GM18507 (cell line): ENCODE results near the gene EPB41L3.

ENCODE experiments used
- DNase-seq: peaks from one replicate; pipeline ENCODE4 v3.0.0; 2011; ENCODE audit warnings: low read depth; ENCODE audit not compliant: insufficient read length; ENCODE audit errors: extremely low spot score
- FAIRE-seq: peaks from 2 replicates; lab custom pipeline; 2011; peaks lifted over from hg19 to GRCh38; lab: Jason Lieb, UNC

Gene EPB41L3

DNA sequence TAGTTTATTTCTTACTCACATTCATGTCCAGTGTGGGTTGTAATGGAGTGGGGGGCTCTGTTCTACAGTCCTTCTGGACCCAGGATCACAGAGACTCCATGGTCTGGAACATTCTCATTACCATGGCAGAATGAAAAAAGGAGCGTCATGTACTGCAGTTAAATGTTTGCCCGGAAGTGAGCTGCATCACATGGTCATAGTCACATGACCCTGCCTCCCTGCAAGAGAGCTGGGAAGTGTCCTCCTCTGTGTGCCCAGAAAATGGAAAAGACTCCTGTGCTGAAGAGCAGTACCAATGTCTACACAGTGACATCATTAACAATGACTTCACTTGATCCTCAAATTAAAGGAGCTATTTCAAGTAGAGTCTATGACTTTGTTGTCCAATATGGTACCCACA is 174.3 kb downstream of the EPB41L3 start:
- DNase-seq (no peak), FAIRE-seq (no peak)

DNA sequence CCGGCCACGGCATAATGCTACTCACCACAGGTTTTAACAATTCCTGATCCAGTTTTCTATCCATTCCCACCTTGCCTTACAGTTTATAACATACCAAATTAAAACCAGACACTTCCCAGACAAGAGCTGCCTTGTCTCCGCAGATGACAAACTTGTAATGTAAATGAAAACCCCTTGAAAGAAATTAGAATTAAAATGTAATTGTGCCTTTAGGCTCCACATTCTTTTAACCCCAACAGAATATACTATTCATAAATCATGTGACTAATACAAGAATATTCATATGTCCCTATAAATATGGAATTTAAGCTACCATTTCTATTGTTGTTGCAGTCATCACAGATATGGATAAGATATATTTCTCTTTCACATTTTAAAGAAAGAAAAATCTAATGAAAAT is 178.4 kb downstream of the EPB41L3 start:
- FAIRE-seq (no peak), DNase-seq (no peak)

DNA sequence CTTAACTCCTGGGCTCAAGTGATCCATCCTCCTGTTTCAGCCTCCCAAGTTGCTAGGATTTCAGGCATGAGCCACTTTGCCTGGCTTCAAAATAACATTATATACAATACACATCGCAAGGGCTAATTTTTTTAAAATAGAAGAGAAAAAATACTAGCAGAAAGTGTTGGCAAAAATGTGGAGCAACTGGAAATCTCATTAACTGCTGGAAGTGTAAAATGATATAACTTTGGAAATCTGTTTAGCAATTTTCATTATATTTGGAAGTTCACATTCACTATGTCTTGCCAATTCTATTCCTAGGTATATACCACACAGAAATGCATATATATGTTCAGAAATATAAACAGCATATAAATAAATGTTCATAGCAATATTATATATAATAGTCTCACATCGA is 193.2 kb downstream of the EPB41L3 start:
- no peak for FAIRE-seq
- no peak for DNase-seq
